ENCODE data around the gene SPSB3.

SPSB3 gene

DNA sequence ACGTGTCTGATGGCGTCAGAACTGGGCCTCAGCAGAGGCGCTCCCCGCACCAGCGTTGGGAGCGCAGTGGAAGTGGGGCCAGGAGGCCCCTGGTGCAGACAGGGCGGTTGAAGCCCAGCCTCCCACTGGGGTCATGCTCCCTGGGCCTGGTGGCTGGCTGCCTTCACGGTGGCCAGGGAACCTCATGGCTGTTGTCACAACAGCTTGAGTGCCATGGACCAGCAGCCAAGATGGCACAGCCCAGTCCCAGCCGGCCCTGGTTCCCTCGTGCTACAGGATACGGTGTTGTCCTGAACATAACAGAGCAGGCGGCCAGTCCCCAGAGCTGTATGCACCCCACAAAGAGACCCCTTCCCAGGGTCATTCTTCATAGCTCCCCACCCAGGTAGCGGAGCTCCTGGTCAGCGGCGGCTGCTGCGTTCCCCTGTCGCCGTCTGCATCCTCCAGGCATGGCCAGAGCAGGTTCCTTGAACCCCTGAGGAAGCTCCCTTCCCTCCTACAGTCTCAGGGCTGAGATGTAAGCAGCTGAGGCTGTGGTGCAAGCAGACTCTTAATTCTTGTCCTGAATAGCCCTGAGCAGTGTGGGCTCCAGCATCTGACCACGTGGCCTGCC is 40.7 kb downstream of the SPSB3 start (continued):
- no peak for TF ChIP-seq ZSCAN5A (tag by site-specific recombination; IDR thresholded peaks at IDR 0.05)
- no peak for TF ChIP-seq ZNF776 (tag by site-specific recombination; IDR thresholded peaks at IDR 0.05; ENCODE audit: borderline replicate concordance)

- ChIA-PET CTCF (no interaction called here), POLR2A (no interaction called here)
- Histone ChIP-seq H3K27ac (ENCODE audit: extremely low read depth, low read depth, low read length) (no peak overlapping the region), H3K36me3 (ENCODE audit: control insufficient read depth in 2 of 2, insufficient read depth in 1 of 2, low read length in 2 of 2) (peaks cover 0 to 56% of the 10 kb centered on the region in 2 experiments; a peak in 1 of 3 replicates), H3K9me3 (ENCODE audit: control insufficient read depth, insufficient read depth, low read depth, low read length) (no peaks in the 10 kb centered on the region), H3K4me1 (ENCODE audit: control insufficient read depth, insufficient read depth, low read length) (no peaks in the 10 kb centered on the region), H3K4me3 (ENCODE audit: low read depth, low read length) (no peak overlapping the region)
- TF ChIP-seq GLI2 (tag by site-specific recombination; IDR thresholded peaks at IDR 0.05; ENCODE audit: borderline replicate concordance, low read depth) (no peak), ZBTB17 (tag by site-specific recombination; IDR thresholded peaks at IDR 0.05) (no peak), ZNF366 (tag by site-specific recombination; conservative IDR thresholded peaks at IDR 0.05) (no peak), ZNF280D (tag by site-specific recombination; IDR thresholded peaks at IDR 0.05) (no peak), ZNF654 (tag by site-specific recombination; IDR thresholded peaks at IDR 0.05; ENCODE audit: low read depth) (no peak), ZNF768 (tag by site-specific recombination; IDR thresholded peaks at IDR 0.05) (no peak), ZNF521 (tag by site-specific recombination; IDR thresholded peaks at IDR 0.05) (no peak), ZNF114 (tag by site-specific recombination; IDR thresholded peaks at IDR 0.05) (no peak), REPIN1 (tag by site-specific recombination; IDR thresholded peaks at IDR 0.05; ENCODE audit: low read depth) (no peak), ZNF311 (tag by site-specific recombination; IDR thresholded peaks at IDR 0.05; ENCODE audit: borderline replicate concordance) (no peak), ZNF623 (tag by site-specific recombination; IDR thresholded peaks at IDR 0.05) (no peak), ZNF701 (tag by site-specific recombination; IDR thresholded peaks at IDR 0.05) (no peak), SCRT2 (tag by site-specific recombination; IDR thresholded peaks at IDR 0.05) (no peak), ZNF2 (tag by site-specific recombination; IDR thresholded peaks at IDR 0.05) (no peak), ZNF677 (tag by site-specific recombination; IDR thresholded peaks at IDR 0.05) (no peak), GFI1B (tag by site-specific recombination; IDR thresholded peaks at IDR 0.05) (no peak), MYNN (tag by site-specific recombination; IDR thresholded peaks at IDR 0.05; ENCODE audit: borderline replicate concordance) (no peak)
These were observed 41.4 kb downstream of the SPSB3 start for GRCh38 chr16:1740781-1741490.

GRCh38 chr16:1740234-1740633 is 42.1 kb downstream of the SPSB3 start:
- Histone ChIP-seq H3K36me3 (ENCODE audit: control insufficient read depth in 2 of 2, insufficient read depth in 1 of 2, low read length in 2 of 2) (peaks cover 0 to 57% of the 10 kb centered on the region in 2 experiments; a peak in 1 of 3 replicates), H3K27ac (ENCODE audit: extremely low read depth, low read depth, low read length) (no peak overlapping the region), H3K9me3 (ENCODE audit: control insufficient read depth, insufficient read depth, low read depth, low read length) (no peaks in the 10 kb centered on the region), H3K4me1 (ENCODE audit: control insufficient read depth, insufficient read depth, low read length) (no peaks in the 10 kb centered on the region), H3K4me3 (ENCODE audit: low read depth, low read length) (no peak overlapping the region)
- CTCF ChIA-PET, result no interaction called here
- POLR2A ChIA-PET, result no interaction called here
- no peak for TF ChIP-seq GLI2 (tag by site-specific recombination; IDR thresholded peaks at IDR 0.05; ENCODE audit: borderline replicate concordance, low read depth)
- no peak for TF ChIP-seq ZBTB8A (tag by site-specific recombination; IDR thresholded peaks at IDR 0.05)
- 0 out of 2 replicates have a peak, but pooled peaks have one; percentile 53 for TF ChIP-seq ZNF18 (tag by site-specific recombination; IDR thresholded peaks at IDR 0.05)
